Fibroblast of upper back skin (primary cell): ENCODE measurements around the gene CHRNB1.

Source experiments
- DNase-seq: peaks from one replicate; pipeline ENCODE4 v3.0.0-alpha.2; 2013

CHRNB1 gene, protein sequence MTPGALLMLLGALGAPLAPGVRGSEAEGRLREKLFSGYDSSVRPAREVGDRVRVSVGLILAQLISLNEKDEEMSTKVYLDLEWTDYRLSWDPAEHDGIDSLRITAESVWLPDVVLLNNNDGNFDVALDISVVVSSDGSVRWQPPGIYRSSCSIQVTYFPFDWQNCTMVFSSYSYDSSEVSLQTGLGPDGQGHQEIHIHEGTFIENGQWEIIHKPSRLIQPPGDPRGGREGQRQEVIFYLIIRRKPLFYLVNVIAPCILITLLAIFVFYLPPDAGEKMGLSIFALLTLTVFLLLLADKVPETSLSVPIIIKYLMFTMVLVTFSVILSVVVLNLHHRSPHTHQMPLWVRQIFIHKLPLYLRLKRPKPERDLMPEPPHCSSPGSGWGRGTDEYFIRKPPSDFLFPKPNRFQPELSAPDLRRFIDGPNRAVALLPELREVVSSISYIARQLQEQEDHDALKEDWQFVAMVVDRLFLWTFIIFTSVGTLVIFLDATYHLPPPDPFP

DNA sequence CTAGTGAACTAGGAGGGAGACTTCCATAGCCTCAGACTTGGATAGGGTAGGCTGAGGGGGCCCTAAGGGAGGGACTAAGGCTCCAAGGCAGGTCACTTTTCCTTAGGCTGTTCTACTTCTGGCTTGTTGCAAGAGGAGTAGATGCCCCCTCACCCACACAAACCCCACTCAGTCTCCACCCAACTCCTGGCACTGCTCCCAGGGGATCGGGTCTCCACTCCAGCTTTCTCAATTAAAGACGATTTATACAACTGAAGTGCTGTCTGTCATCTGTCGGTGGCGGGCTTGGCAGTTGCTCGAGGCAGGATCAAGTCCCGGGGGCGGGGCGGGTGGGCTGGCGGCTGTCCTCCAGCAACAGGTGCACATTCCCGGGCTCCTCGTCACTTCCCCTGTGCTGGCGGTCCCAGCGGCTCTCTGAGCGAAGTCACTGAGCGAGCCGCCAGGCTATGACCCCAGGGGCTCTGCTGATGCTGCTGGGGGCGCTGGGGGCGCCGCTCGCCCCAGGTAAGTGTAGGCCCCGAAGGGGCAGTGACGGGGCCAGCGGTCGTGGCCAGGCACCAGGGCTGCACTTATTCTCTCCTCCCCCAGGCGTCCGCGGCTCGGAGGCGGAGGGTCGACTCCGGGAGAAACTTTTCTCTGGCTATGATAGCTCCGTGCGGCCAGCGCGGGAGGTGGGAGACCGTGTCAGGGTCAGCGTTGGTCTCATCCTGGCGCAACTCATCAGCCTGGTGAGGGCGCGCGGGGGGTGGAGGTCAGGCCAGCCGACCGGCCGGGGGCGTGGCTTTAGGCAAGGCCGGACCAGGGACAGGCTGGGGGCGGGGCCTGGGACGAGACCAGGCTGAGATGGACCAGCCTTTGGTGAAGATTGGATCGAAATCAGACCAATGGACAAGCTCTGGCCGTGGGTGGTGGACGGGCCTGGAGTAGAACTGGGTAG is at the start of gene CHRNB1:
Gene CHRNB1, plus strand, starts transcription at position 380 of the 937 bp plus-strand sequence. Its CDS starts 67 bp downstream, at position 447.
- no peak for DNase-seq

GRCh38 chr17:7396147-7396546 is 48.7 kb upstream of the CHRNB1 start:
- no peak for DNase-seq

- no peak for DNase-seq
These were observed 46.2 kb upstream of the CHRNB1 start for GRCh38 chr17:7398612-7399011.

- no peak for DNase-seq
These were observed 41.7 kb upstream of the CHRNB1 start for GRCh38 chr17:7403043-7403726.

DNA sequence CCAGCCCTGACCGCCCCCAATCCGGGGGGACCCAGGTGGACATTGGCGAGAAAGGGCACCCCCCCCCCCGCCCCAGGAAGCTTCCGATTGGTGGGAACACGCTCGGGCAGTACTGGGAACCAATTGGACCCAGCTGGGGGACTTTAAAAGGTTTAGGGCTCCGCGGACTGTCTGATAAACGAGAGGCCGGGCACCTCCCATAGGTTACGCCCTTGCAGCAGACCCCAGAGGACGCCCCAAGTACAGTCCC is 41.2 kb upstream of the CHRNB1 start:
- no peak for DNase-seq

- DNase-seq, result peak; percentile 100
These were observed 40.7 kb upstream of the CHRNB1 start, which contains the start of gene TMEM256 for GRCh38 chr17:7403977-7404736. Gene TMEM256 (minus strand): TSS chr17:7404097. CDS start chr17:7404084, 13 bp downstream.

- no peak for DNase-seq
These were observed 40.0 kb upstream of the CHRNB1 start for GRCh38 chr17:7404737-7405349.

- DNase-seq, result no peak
These were observed 39.3 kb upstream of the CHRNB1 start for GRCh38 chr17:7405350-7406234.

- no peak for DNase-seq
These were observed 38.5 kb upstream of the CHRNB1 start for GRCh38 chr17:7406235-7406825.

- no peak for DNase-seq
These were observed 37.8 kb upstream of the CHRNB1 start for GRCh38 chr17:7407082-7407481.

GRCh38 chr17:7407485-7408251 is 37.2 kb upstream of the CHRNB1 start, which contains the start of gene NLGN2:
Gene NLGN2 (plus strand): TSS chr17:7407845. CDS start chr17:7408256, 411 bp downstream.
- no peak for DNase-seq

DNA sequence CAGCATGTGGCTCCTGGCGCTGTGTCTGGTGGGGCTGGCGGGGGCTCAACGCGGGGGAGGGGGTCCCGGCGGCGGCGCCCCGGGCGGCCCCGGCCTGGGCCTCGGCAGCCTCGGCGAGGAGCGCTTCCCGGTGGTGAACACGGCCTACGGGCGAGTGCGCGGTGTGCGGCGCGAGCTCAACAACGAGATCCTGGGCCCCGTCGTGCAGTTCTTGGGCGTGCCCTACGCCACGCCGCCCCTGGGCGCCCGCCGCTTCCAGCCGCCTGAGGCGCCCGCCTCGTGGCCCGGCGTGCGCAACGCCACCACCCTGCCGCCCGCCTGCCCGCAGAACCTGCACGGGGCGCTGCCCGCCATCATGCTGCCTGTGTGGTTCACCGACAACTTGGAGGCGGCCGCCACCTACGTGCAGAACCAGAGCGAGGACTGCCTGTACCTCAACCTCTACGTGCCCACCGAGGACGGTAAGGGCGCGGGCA is 36.6 kb upstream of the CHRNB1 start:
- DNase-seq, result no peak

DNA sequence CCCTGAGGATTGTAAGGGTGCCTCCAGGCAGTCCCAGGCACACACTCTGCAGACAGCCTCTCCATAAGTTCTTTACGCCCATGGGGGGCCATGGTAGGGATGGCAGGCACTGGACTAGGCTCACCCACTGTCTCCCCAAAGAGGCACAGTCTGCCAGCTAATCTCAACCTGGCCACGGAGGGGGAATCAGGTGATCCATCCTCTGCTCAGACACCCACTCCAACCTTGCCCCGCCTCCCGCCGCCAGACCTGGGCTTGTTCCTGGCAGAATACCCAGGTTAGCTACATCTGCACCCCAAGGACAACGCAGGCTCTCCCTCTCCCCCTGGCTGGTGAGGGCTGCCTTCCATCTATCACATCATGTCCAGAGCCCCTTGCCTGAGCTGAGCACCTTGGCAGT is 36.0 kb upstream of the CHRNB1 start:
- DNase-seq, result no peak

GRCh38 chr17:7409716-7410115 is 35.1 kb upstream of the CHRNB1 start:
- DNase-seq, result no peak

DNA sequence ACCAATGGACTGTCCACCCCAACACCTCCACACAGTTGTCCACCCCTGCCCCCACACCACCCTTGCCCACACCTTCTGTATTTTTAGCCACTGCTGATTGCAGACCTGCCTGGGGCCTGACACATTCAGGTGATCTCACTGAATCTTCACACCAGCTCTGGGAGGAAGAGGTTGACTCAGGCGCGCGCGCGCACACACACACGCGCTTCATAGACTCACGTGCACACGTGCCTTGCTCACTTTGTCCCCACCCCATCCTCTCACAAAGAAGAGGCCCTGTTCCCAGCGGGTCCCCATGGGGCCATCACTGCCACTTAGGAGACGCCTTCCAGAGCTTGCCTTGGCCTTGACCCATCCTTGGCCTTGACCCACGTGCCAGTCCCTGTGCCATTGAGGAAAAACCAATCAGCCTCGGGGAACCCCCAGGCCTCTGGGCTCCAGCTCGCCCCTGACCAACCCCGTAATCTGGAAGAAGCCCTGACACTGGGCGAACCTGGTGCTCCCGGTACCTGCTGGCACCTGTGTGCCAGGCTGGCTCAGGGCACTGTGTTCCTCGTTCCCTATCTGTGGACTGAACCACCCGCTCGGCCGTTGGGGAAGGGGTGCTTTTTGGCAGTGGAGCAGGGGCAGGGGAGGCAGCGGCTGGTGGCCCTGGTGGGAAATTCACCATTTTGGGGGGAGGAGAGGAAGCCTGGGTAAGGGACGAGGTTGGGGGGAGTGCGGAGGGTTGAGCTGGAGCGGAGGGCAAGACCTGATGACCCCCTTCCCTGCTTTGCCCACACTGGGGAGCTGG is 34.0 kb upstream of the CHRNB1 start:
- no peak for DNase-seq

DNA sequence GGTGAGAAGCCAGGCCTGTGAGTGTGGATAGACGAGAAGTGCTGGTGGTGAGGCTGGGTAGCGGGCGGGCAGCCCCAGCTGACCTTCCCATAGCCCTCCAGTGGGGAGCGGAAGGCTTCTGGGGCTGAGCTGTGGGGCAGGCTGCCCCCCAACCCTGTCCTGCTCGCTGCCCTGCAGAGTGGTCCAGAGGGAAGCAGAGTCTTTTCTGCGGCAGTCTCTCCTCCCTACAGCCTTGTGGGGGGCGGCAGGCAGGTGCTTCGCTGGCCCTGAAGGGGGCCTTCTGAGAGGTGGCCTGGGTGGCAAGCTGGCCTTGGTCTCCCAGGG is 33.5 kb upstream of the CHRNB1 start:
- no peak for DNase-seq

GRCh38 chr17:7413346-7413985 is 31.4 kb upstream of the CHRNB1 start:
- peak; percentile 52 for DNase-seq

DNA sequence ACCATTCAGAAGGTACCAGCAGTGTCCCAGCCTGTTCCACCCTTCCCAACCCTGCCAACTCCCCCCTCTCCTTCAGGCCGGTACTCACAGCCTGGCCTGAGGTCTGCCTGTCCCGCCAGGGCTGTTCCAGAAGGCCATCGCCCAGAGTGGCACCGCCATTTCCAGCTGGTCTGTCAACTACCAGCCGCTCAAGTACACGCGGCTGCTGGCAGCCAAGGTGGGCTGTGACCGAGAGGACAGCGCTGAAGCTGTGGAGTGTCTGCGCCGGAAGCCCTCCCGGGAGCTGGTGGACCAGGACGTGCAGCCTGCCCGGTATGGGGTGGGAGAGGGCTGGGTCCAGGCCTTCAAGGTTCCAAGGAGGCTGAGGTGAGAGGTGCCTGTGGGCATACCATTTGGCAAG is 30.0 kb upstream of the CHRNB1 start:
- no peak for DNase-seq
